ENCODE data around the gene SULT4A1.

Gene SULT4A1

GRCh38 chr22:43848366-43849171 is 13.7 kb downstream of the SULT4A1 start:
- DNase-seq: peak in 6 of 10 donors; percentile 14 to 93 (median 68)
- intact Hi-C loops (cut with DNase I): no loop called here

GRCh38 chr22:43847376-43848289 is 14.7 kb downstream of the SULT4A1 start:
- peak in 4 of 10 donors; percentile 4 to 75 (median 51) for DNase-seq
- intact Hi-C loops (cut with DNase I): no loop called here

DNA sequence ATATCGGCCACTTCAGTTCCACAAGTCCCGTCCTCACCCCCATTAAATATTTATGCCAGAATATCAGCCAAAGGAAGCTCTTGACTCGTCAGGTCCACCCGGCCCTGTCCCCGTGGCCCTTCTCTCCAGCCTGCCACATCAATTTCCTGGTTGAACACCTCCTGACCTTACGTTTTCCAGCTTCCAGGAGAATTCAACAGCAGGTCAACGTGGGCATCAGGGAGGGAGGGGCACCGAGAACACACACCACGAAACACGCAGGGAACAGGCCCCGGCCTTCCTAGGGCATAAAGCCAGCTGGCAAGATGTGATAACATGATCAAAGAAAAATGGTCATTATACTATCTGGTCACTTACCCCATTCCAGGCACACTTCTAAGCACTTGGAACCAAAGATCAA is 15.3 kb downstream of the SULT4A1 start:
- intact Hi-C loops (cut with DNase I): no loop called here
- DNase-seq: peak in 2 of 10 donors; percentile 18 to 57

GRCh38 chr22:43845981-43846380 is 16.3 kb downstream of the SULT4A1 start:
- DNase-seq: peak in 4 of 10 donors; percentile 36 to 90 (median 80)
- intact Hi-C loops (cut with DNase I): no loop called here

DNA sequence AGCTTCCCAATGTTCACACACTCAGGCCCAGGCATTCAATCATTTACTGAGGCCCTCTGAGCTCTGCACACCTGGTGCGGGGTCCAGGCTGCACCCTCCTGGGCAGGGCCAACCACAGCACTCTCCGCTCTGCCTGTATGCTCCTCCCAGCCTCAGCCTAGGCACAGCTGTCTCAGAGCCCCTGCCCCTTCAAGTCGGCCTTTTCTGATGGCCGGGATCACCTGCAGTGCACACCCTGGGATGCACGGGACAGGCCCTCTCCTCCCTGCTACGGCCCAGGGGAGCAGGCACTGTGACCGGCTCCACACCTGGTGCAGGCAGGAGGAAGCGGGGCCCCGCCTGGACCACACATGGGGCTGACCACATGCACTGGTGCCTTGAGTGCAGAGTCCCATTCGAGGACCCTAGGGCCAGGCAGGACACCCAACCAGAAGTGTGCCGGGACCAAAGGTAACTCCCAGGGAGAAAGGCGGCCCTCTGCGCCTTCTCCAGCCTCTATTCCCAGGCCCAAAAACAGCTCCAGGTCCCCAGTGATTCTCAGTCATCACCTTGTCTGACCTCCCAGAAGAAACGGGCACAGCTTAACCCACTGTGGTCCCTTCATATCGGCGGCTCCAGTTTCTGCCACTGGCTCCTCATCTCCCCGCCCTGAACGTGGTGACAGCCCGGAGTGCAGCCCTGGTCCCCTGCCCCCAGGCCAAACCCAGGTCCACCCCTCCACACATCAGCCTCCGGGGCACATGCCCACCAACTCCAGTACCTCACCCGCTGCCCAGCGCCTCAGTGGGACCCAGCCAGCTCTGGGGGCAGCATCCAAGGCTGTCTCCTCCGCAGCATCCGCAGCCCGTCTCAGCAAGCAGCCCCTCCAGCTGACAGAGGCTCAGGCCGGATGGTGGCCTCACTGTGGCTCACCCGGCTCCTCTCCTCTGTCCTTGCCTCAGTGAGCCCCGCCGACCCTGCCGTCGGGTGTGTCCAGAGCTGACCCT is 17.5 kb downstream of the SULT4A1 start:
- intact Hi-C loops (cut with DNase I): no loop called here

GRCh38 chr22:43843783-43844530 is 18.4 kb downstream of the SULT4A1 start:
- DNase-seq: peak in 3 of 10 donors; percentile 52 to 75 (median 65)
- intact Hi-C loops (cut with DNase I): no loop called here

More for the DNA sequence above, 17.5 kb downstream of the SULT4A1 start:
- DNase-seq: peak in 4 of 10 donors; percentile 23 to 80 (median 70)

DNA sequence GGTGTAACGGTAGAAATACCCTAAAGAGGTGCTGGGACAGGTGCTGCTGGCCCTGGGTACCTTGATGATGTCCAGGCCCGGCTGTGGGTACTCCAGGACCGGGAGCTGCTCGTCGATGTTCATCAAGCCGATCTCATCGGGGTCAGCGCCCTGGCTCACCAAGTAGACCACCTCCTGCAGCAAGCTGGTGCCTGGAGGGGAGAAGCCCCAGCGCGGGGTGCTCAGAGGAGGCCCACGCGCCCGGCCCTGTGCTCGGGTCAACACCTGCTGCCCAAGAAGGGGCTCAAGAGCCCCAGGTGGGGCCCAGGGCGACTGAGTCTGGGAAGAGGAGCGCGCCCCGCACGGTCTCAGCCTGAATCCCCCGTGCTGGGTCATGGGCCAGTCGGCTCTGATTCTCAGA is 20.6 kb downstream of the SULT4A1 start:
- intact Hi-C loops (cut with DNase I): no loop called here
- DNase-seq: peak in 4 of 10 donors; percentile 2 to 74 (median 41)

DNA sequence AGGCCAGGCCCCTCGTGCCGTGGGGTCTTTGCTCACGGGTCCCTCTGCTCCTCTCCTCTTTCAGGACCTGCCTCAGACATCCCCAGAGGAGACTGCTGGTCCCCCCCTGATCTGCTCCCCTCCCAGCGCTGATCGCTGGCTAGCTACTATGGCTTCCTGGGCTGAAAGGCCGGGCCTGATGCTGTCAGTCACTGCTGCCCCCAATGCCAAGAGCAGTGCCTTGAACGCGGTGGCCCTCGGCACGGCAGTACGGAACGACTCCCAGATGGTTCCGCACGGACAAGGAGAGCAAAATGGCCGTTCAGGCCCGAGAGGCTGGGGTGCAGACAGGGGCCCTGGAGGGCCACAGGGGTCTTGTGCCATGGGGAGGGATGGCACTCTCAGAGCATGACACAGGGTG is 21.5 kb downstream of the SULT4A1 start:
- intact Hi-C loops (cut with DNase I): no loop called here
- DNase-seq: peak in 3 of 10 donors; percentile 52 to 75 (median 66)

DNA sequence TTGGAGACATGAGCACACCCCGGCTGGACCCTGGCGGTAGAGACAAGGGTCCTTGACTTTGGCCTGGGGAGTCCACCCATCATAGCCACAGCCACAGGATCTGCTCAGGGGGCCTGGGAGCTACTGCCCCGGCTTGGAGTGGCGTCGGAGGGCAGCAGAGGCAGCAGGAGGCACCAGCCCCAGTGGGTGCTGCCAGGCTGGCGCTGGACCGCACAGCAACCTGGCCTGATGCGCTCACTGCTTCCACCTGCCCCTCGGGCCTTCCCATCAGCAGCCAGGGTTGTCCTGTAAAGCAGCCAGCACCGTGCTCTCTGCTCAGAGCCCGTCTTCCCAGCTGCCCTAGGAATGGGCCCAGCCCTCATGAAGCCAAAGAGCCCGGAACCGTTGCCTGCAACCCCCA is 21.9 kb downstream of the SULT4A1 start:
- DNase-seq: peak in 3 of 10 donors; percentile 48 to 59 (median 48)
- intact Hi-C loops (cut with DNase I): no loop called here

GRCh38 chr22:43839781-43840180 is 22.5 kb downstream of the SULT4A1 start:
- DNase-seq: peak in 3 of 10 donors; percentile 9 to 61 (median 27)
- intact Hi-C loops (cut with DNase I): no loop called here

DNA sequence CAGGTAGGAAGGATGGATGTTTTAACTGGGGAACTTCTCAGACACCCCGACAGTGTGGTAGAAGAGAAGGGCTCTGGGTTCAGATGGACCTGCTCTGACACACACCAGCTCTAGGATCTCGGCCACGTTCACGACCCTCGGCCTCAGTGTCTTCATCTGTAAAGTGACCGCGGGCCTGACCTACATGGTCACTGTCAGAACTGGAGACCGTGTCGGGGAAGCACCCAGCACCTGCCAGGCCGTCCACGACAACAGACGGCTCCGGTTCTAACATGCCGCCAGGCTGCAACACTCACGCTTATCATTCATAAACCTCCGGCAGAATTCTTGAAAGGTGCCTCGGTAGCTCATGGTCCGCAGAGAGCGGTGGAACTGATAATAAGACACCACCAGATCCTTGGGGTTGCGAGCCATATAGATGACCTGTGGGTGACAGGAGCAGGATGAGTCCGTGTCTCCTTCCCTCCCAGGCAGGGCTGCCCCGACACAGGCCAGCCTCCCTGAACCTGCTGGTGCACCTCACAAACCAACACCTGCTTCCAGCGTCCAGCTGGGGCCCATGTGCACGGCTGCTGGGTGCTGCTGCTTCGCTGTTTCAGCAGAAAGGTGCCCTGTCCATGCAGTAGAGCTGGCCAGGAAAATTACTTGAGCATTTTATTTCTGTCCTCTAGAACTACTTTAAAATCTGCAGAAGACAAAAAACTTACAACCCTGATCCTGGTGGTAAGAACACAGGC is 23.6 kb downstream of the SULT4A1 start:
- DNase-seq: peak in 2 of 10 donors; percentile 57 to 67
- intact Hi-C loops (cut with DNase I): no loop called here

GRCh38 chr22:43838161-43838560 is 24.2 kb downstream of the SULT4A1 start:
- intact Hi-C loops (cut with DNase I): no loop called here
- DNase-seq: peak in 3 of 10 donors; percentile 41 to 52 (median 49)

- intact Hi-C loops (cut with DNase I): no loop called here
Measured at GRCh38 chr22:43837666-43838065, 24.6 kb downstream of the SULT4A1 start.

DNA sequence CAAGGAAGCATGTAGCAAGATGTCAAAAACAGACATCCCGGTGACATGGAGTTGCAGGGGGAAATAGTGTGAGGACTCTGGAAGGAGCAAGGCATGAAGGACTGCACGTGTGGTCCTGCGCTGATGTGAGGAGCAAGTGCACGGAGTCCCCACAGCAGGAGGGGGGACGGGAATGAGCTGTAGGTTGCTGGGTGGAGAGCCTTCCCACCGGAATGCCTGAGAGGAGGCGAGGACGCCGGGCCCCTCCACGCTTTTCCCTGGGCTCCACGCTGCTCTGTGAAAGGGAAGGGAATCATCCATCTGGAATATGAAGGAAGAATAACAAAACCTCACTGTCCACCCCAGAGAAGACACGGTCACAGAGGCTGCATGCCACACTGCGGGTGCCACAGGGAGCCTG is 26.6 kb downstream of the SULT4A1 start:
- intact Hi-C loops (cut with DNase I): no loop called here
- DNase-seq: peak in 3 of 10 donors; percentile 52 to 67 (median 59)

More at GRCh38 chr22:43837666-43838065, 24.6 kb downstream of the SULT4A1 start:
- DNase-seq: peak in 2 of 10 donors; percentile 20 to 43

DNA sequence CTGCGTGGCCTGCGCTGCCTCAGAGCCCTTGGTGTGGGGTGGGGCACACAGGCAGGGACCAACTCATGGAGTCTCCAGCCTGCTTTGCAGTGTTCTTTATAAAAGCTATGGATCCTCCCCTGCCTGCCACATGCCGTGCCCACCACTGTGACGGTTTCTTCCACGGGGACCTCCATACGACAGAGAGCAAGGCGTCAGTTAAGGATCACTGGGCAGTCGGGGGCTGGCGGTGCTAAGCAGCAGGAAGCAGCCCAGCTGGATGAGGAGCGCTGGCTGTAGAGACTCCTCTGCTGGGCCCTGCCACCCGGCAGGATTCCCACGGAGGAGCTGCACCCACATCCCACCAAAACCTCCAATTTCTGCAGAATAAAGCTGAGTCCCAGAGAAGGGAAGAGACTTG is 27.1 kb downstream of the SULT4A1 start:
- intact Hi-C loops (cut with DNase I): no loop called here
- DNase-seq: peak in 3 of 10 donors; percentile 60 to 67 (median 67)

DNA sequence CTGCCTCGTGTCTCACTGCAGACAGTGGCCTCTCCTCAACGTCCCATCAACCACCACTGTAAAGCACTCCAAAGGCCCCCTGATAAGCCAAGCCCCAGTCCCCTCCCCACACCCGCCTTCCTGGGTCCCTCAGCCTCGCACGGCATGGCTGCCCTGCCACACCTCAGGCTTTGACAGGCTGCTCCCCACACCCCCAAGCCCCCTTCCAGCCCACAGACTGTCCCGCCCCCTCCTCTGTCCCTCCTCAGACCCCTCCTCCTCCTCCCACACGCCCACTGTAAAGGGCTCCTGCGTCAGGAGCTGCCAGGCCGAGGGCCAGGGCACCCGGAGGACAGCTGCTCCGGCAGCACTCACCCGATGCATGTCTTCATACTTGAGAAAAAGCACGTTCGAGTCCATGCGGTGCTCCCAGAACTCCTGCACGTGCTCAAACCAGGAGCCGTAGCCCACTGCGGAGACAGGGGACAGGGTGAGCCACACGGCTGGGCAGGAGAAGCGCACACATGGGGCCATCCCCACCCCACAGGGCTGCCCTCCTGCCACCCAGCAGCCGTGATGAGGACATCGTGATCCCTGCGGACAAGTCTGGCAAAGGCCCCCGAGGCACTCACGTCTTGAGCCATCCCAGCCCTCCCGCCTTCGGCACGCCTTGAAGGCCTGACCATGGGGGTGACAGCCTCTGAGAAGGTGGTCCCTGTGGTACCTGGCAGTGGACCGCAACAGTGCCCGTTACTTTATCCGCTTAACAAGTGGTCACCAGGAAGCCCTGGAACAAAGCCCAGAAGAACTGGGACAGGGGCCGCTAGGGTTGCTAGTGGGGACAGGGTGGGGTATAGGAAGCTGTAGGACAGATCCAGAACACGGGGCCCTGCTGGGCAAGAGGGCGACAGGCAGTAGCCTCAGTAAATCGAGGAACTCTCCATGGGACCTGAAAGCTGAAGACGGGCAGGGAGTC is 28.8 kb downstream of the SULT4A1 start:
- peak in 3 of 10 donors; percentile 62 to 87 (median 70) for DNase-seq
- intact Hi-C loops (cut with DNase I): no loop called here

All from posterior cingulate gyrus (tissue), 11 donors.